ENCODE data around the gene SKOR1.

Gene SKOR1

DNA sequence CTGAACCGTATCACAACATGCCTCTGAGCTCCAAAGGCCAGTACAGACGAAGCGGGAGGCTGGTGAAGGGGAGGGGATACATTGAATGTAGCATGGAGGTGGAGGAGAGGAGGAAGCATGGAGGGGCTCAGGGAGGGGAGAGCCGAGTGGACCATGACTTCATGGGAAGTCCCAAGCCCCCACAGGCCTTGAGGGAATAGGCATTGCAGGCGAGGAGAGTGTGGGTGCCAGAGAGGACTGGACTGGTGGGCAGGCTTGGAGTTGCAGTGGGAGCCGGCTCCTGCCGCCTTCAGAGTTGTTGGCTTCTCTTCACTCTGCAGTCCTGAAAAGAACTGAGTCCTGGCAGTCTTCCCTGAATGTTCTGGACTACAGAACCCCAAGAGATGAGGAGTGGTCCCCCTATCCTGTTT, 17.8 kb downstream of the SKOR1 start:
- Histone ChIP-seq H3K9me3 (ENCODE audit: control insufficient read depth in 2 of 2, low read length in 2 of 2) (no peaks in the 10 kb centered on the region), H3K27ac (ENCODE audit: low read length) (no peak overlapping the region), H3K36me3 (ENCODE audit: control insufficient read depth in 2 of 2, insufficient read depth in 2 of 2, low read length in 2 of 2) (no peaks in the 10 kb centered on the region), H3K27me3 (ENCODE audit: control insufficient read depth in 1 of 2, insufficient read depth in 2 of 2, low read length in 2 of 2) (no peaks in the 10 kb centered on the region), H3K4me3 (ENCODE audit: low read length in 2 of 2) (no peak overlapping the region), H3K9ac (ENCODE audit: low read length in 2 of 2) (no peak overlapping the region), H3K4me1 (ENCODE audit: control insufficient read depth, insufficient read depth, low read length) (peaks cover 21% of the 10 kb centered on the region)

DNA sequence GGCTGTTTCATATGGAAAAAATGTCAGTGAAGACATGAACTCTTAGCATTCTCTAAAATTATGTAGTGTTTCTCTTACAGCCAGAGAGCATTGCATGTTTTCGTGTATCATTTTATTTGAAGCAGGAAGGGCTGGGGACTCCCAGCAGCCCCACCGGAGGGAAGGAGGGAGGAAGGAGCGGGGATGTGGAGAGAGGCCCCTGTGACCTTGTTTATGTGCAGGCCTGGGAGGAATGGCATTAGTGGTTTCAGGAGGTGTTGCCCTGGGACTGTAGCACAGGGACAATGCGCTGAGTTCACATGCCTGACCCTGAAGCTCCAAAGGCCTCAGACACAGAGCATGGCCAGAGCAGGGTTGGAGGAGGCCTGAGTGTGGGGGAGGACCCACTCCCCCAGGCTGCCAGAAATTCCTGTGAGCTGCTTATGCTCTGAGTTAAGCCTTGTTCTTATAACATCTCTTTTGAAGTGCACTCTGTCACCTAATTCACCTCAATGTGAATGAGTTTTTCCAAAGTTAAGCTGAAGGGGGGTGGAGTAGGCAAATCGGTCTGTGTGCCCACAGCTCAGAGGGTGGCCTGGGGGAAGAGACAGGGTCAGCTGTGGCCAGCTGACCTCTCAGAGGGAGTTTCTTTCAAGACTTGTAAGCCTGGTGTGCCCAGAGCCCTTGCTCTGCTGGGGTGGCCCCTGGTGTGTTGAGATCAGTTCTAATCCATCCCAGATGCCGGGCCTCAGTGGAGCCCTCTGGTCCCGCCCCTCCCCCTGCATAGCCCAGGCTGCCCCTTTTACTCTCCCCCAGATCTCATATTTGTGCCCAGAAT, 18.5 kb downstream of the SKOR1 start:
- Histone ChIP-seq H3K9me3 (ENCODE audit: control insufficient read depth in 2 of 2, low read length in 2 of 2) (no peaks in the 10 kb centered on the region), H3K27ac (ENCODE audit: low read length) (no peak overlapping the region), H3K4me1 (ENCODE audit: control insufficient read depth, insufficient read depth, low read length) (peaks cover 18% of the 10 kb centered on the region), H3K36me3 (ENCODE audit: control insufficient read depth in 2 of 2, insufficient read depth in 2 of 2, low read length in 2 of 2) (no peaks in the 10 kb centered on the region), H3K9ac (ENCODE audit: low read length in 2 of 2) (no peak overlapping the region), H3K27me3 (ENCODE audit: control insufficient read depth in 1 of 2, insufficient read depth in 2 of 2, low read length in 2 of 2) (no peaks in the 10 kb centered on the region), H3K4me3 (ENCODE audit: low read length in 2 of 2) (no peak overlapping the region)

DNA sequence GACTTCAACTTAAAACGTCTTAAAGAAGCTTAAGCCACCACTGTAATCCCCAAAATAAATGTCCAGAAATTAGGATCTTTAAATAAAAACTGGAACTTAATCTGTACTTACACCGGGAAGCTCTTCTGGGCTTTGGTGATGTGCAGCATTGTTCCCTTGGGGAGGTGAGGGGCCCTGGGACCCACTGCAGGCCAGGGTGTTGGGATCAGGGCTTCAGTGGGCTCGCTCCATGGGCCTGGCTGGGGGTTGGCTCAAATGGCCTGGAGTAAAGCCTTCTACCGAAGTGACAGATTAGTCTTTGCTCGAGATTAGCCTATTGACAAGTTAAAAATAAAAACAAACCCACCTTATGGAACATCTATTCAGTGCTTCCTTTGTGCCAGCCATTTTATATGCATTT, 20.7 kb downstream of the SKOR1 start:
- Histone ChIP-seq H3K9ac (ENCODE audit: low read length in 2 of 2) (no peak overlapping the region), H3K9me3 (ENCODE audit: control insufficient read depth in 2 of 2, low read length in 2 of 2) (no peaks in the 10 kb centered on the region), H3K4me1 (ENCODE audit: control insufficient read depth, insufficient read depth, low read length) (peaks cover 6% of the 10 kb centered on the region), H3K27me3 (ENCODE audit: control insufficient read depth in 1 of 2, insufficient read depth in 2 of 2, low read length in 2 of 2) (no peaks in the 10 kb centered on the region), H3K27ac (ENCODE audit: low read length) (no peak overlapping the region), H3K4me3 (ENCODE audit: low read length in 2 of 2) (no peak overlapping the region), H3K36me3 (ENCODE audit: control insufficient read depth in 2 of 2, insufficient read depth in 2 of 2, low read length in 2 of 2) (no peaks in the 10 kb centered on the region)

- Histone ChIP-seq H3K4me1 (ENCODE audit: control insufficient read depth, insufficient read depth, low read length) (no peaks in the 10 kb centered on the region), H3K27me3 (ENCODE audit: control insufficient read depth in 1 of 2, insufficient read depth in 2 of 2, low read length in 2 of 2) (no peaks in the 10 kb centered on the region), H3K4me3 (ENCODE audit: low read length in 2 of 2) (no peak overlapping the region), H3K36me3 (ENCODE audit: control insufficient read depth in 2 of 2, insufficient read depth in 2 of 2, low read length in 2 of 2) (no peaks in the 10 kb centered on the region), H3K27ac (ENCODE audit: low read length) (no peak overlapping the region), H3K9me3 (ENCODE audit: control insufficient read depth in 2 of 2, low read length in 2 of 2) (no peaks in the 10 kb centered on the region), H3K9ac (ENCODE audit: low read length in 2 of 2) (no peak overlapping the region)
Observed at GRCh38 chr15:67849538-67849937, 24.2 kb downstream of the SKOR1 start.

- no peak overlapping the region for H3K27ac ChIP-seq (ENCODE audit: low read length)
- no peaks in the 10 kb centered on the region for H3K36me3 ChIP-seq (ENCODE audit: control insufficient read depth in 2 of 2, insufficient read depth in 2 of 2, low read length in 2 of 2)
Observed at GRCh38 chr15:67850336-67850735, 25.0 kb downstream of the SKOR1 start.

DNA sequence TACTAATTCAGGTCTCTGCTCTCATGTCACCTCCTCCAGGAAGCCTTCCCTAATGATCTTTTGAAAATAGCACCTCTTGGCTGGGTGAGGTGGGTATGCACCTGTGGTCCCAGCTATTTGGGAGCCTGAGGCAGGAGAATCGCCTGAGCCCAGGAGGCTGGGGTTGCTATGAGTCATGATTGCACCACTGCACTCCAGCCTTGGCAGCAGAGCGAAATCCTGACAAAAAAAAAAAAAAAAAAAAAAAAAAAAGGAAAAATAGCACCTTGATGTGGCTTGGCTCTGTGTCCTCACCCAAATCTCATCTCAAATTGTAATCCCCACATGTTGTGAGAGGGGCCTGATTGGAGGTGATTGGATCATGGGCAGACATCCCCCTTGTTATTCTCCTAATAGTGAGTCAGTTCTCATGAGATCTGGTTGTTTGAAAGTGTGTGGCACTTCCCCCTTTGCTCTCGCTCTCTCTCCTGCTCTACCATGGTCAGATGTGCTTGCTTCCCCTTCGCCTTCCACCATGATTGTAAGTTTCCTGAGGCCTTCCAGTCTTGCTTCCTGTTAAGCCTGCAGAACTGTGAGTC, 25.8 kb downstream of the SKOR1 start:
- Histone ChIP-seq H3K27me3 (ENCODE audit: control insufficient read depth in 1 of 2, insufficient read depth in 2 of 2, low read length in 2 of 2) (no peaks in the 10 kb centered on the region), H3K4me1 (ENCODE audit: control insufficient read depth, insufficient read depth, low read length) (no peaks in the 10 kb centered on the region), H3K36me3 (ENCODE audit: control insufficient read depth in 2 of 2, insufficient read depth in 2 of 2, low read length in 2 of 2) (no peaks in the 10 kb centered on the region), H3K9me3 (ENCODE audit: control insufficient read depth in 2 of 2, low read length in 2 of 2) (no peaks in the 10 kb centered on the region), H3K4me3 (ENCODE audit: low read length in 2 of 2) (no peak overlapping the region), H3K9ac (ENCODE audit: low read length in 2 of 2) (no peak overlapping the region), H3K27ac (ENCODE audit: low read length) (no peak overlapping the region)

More at GRCh38 chr15:67850336-67850735, 25.0 kb downstream of the SKOR1 start:
- H3K9ac ChIP-seq (ENCODE audit: low read length in 2 of 2), result no peak overlapping the region
- H3K4me1 ChIP-seq (ENCODE audit: control insufficient read depth, insufficient read depth, low read length), result no peaks in the 10 kb centered on the region
- no peak overlapping the region for H3K4me3 ChIP-seq (ENCODE audit: low read length in 2 of 2)
- no peaks in the 10 kb centered on the region for H3K9me3 ChIP-seq (ENCODE audit: control insufficient read depth in 2 of 2, low read length in 2 of 2)
- H3K27me3 ChIP-seq (ENCODE audit: control insufficient read depth in 1 of 2, insufficient read depth in 2 of 2, low read length in 2 of 2), result no peaks in the 10 kb centered on the region

GRCh38 chr15:67852418-67852817, 27.1 kb downstream of the SKOR1 start:
- no peaks in the 10 kb centered on the region for H3K36me3 ChIP-seq (ENCODE audit: control insufficient read depth in 2 of 2, insufficient read depth in 2 of 2, low read length in 2 of 2)
- H3K9ac ChIP-seq (ENCODE audit: low read length in 2 of 2), result no peak overlapping the region
- no peaks in the 10 kb centered on the region for H3K27me3 ChIP-seq (ENCODE audit: control insufficient read depth in 1 of 2, insufficient read depth in 2 of 2, low read length in 2 of 2)
- H3K9me3 ChIP-seq (ENCODE audit: control insufficient read depth in 2 of 2, low read length in 2 of 2), result no peaks in the 10 kb centered on the region
- no peak overlapping the region for H3K27ac ChIP-seq (ENCODE audit: low read length)
- H3K4me3 ChIP-seq (ENCODE audit: low read length in 2 of 2), result no peak overlapping the region
- H3K4me1 ChIP-seq (ENCODE audit: control insufficient read depth, insufficient read depth, low read length), result no peaks in the 10 kb centered on the region

DNA sequence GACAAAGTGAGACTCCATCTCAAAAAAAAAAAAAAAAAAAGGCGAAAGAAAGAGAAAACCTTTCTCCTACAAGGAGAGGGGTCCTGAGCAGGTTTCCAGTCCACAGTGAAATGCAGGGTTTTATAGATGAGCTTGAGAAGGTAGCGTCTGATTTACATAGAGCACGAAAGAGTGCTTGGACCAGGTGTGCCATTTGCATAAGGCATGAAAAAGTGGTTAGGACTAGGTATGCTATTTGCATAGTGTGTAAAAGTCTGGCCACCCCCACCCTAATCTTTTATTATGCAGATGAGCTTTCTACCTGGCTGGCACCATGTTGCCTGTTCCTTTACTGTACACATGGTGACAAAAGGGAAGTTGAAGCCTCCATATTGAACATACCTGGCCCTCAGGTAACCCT, 28.1 kb downstream of the SKOR1 start:
- Histone ChIP-seq H3K27me3 (ENCODE audit: control insufficient read depth in 1 of 2, insufficient read depth in 2 of 2, low read length in 2 of 2) (no peaks in the 10 kb centered on the region), H3K36me3 (ENCODE audit: control insufficient read depth in 2 of 2, insufficient read depth in 2 of 2, low read length in 2 of 2) (no peaks in the 10 kb centered on the region), H3K9me3 (ENCODE audit: control insufficient read depth in 2 of 2, low read length in 2 of 2) (no peaks in the 10 kb centered on the region), H3K4me3 (ENCODE audit: low read length in 2 of 2) (no peak overlapping the region), H3K27ac (ENCODE audit: low read length) (no peak overlapping the region), H3K9ac (ENCODE audit: low read length in 2 of 2) (no peak overlapping the region), H3K4me1 (ENCODE audit: control insufficient read depth, insufficient read depth, low read length) (no peaks in the 10 kb centered on the region)

DNA sequence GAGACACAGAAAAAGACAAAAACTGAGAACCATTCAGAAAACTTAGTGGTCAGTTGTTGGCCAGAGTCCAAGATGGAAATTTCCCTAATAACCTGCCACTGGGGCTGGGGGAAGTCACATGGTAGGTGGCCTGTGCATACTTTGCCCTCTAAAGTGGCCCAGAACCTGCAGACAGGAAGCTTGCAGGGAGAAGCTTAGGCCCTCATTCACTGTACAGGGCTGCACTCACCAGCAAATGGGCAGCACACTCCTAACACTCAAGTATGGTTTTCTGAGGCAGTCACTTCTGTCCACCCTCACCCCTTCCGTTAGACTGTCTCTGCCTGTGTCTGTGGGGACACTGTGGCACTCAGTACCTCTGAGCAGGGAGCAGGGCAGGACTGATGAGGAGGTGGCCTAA, 29.0 kb downstream of the SKOR1 start:
- H3K9me3 ChIP-seq (ENCODE audit: control insufficient read depth in 2 of 2, low read length in 2 of 2), result no peaks in the 10 kb centered on the region
- no peak overlapping the region for H3K4me3 ChIP-seq (ENCODE audit: low read length in 2 of 2)
- no peak overlapping the region for H3K27ac ChIP-seq (ENCODE audit: low read length)
- H3K9ac ChIP-seq (ENCODE audit: low read length in 2 of 2), result no peak overlapping the region
- no peaks in the 10 kb centered on the region for H3K36me3 ChIP-seq (ENCODE audit: control insufficient read depth in 2 of 2, insufficient read depth in 2 of 2, low read length in 2 of 2)
- no peaks in the 10 kb centered on the region for H3K4me1 ChIP-seq (ENCODE audit: control insufficient read depth, insufficient read depth, low read length)
- no peaks in the 10 kb centered on the region for H3K27me3 ChIP-seq (ENCODE audit: control insufficient read depth in 1 of 2, insufficient read depth in 2 of 2, low read length in 2 of 2)

DNA sequence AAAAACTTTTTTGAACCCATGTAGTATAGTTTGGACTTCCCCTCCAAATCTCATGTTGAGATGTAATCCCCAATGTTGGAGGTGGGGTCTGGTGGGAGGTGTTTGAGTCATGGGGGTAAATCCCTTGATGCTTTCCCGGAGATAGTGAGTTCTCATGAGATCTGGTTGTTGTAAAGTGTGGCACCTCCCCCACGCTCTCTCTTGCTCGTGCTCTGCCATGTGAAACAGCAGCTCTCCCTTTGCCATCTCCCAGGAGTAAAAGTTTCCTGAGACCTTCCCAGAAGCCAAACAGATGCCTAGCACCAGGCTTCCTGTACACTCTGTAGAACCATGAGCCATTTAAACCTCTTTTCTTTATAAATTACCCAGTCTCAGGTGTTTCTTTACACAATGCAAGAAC, 30.5 kb downstream of the SKOR1 start:
- no peaks in the 10 kb centered on the region for H3K9me3 ChIP-seq (ENCODE audit: control insufficient read depth in 2 of 2, low read length in 2 of 2)
- H3K4me1 ChIP-seq (ENCODE audit: control insufficient read depth, insufficient read depth, low read length), result no peaks in the 10 kb centered on the region
- H3K9ac ChIP-seq (ENCODE audit: low read length in 2 of 2), result no peak overlapping the region
- H3K27ac ChIP-seq (ENCODE audit: low read length), result no peak overlapping the region
- H3K36me3 ChIP-seq (ENCODE audit: control insufficient read depth in 2 of 2, insufficient read depth in 2 of 2, low read length in 2 of 2), result no peaks in the 10 kb centered on the region
- no peaks in the 10 kb centered on the region for H3K27me3 ChIP-seq (ENCODE audit: control insufficient read depth in 1 of 2, insufficient read depth in 2 of 2, low read length in 2 of 2)
- no peak overlapping the region for H3K4me3 ChIP-seq (ENCODE audit: low read length in 2 of 2)

DNA sequence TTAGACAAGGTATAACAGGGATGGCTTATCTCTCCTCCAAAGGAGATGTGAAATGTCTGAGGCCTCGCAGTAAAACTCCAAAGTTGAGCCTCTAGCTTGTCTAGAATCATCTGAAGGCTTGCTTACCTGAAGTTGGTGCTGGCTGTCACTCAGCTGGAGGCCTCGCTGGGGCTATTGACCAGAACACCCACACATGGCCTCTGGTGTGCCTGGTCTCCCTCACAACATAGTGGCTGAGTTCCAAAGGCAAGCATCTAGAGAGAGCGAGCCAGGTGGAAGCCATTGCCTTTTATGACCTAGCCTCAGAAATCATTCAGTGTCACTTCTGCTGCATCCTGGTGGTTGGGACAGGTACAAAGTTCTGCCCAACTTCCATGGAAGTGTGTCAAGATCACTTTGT, 31.9 kb downstream of the SKOR1 start:
- no peaks in the 10 kb centered on the region for H3K36me3 ChIP-seq (ENCODE audit: control insufficient read depth in 2 of 2, insufficient read depth in 2 of 2, low read length in 2 of 2)
- no peaks in the 10 kb centered on the region for H3K4me1 ChIP-seq (ENCODE audit: control insufficient read depth, insufficient read depth, low read length)
- no peak overlapping the region for H3K27ac ChIP-seq (ENCODE audit: low read length)
- no peaks in the 10 kb centered on the region for H3K27me3 ChIP-seq (ENCODE audit: control insufficient read depth in 1 of 2, insufficient read depth in 2 of 2, low read length in 2 of 2)
- no peak overlapping the region for H3K9ac ChIP-seq (ENCODE audit: low read length in 2 of 2)
- H3K4me3 ChIP-seq (ENCODE audit: low read length in 2 of 2), result no peak overlapping the region
- H3K9me3 ChIP-seq (ENCODE audit: control insufficient read depth in 2 of 2, low read length in 2 of 2), result no peaks in the 10 kb centered on the region
